ENCODE results near the gene OTOA.
"Not testable (repeated sequence)": the region's sequence is repeated elsewhere in the genome, so short reads cannot be mapped to it uniquely, and the experiment has no call there.

Gene OTOA

GRCh38 chr16:21773207-21773553 lies 109.4 kb downstream of the OTOA start:
- DNase-seq (ENCODE audit: low read depth); H3K4me3 ChIP-seq (ENCODE audit: low read depth, low read length): not testable (repeated sequence)

GRCh38 chr16:21780525-21780924 lies 116.8 kb downstream of the OTOA start:
- not testable (repeated sequence) for H3K4me3 ChIP-seq (ENCODE audit: low read depth, low read length); DNase-seq (ENCODE audit: low read depth)

- not testable (repeated sequence) for H3K4me3 ChIP-seq (ENCODE audit: low read depth, low read length); DNase-seq (ENCODE audit: low read depth)
Observed at GRCh38 chr16:21790506-21790905, 126.7 kb downstream of the OTOA start.

- H3K4me3 ChIP-seq (ENCODE audit: low read depth, low read length); DNase-seq (ENCODE audit: low read depth): not testable (repeated sequence)
Observed at GRCh38 chr16:21793310-21793709, 129.5 kb downstream of the OTOA start.

GRCh38 chr16:21798601-21799000 lies 134.8 kb downstream of the OTOA start:
- DNase-seq (ENCODE audit: low read depth); H3K4me3 ChIP-seq (ENCODE audit: low read depth, low read length): not testable (repeated sequence)

- peak; percentile 45 for TF ChIP-seq CTCF (IDR thresholded peaks at IDR 0.05; ENCODE audit: low read depth, low read length, missing control alignments)
- H3K4me3 ChIP-seq (ENCODE audit: low read depth, low read length); DNase-seq (ENCODE audit: low read depth): not testable (repeated sequence)
Observed at GRCh38 chr16:21801538-21802374, 138.0 kb downstream of the OTOA start.

- H3K4me3 ChIP-seq (ENCODE audit: low read depth, low read length); DNase-seq (ENCODE audit: low read depth): not testable (repeated sequence)
Observed at GRCh38 chr16:21802375-21802663, 138.6 kb downstream of the OTOA start.

All from GM12864 (cell line).